ENCODE data around the gene DCLK2. TPM values are rescaled to one million over a fixed set of nuclear protein-coding genes. Genes with fewer than 3 reads are reported as not detected.

DCLK2 gene
- total and polyA plus RNA-seq, 2 of the 8 experiments (the other 6 are each of a cell fraction or from before 2014, with no cell fraction given), result 0.32 to 0.37 TPM

GRCh38 chr4:150115851-150116250 is 37.6 kb downstream of the DCLK2 start:
- no peak overlapping the region for H2BK5ac ChIP-seq (ENCODE audit: low read depth, low read length)
- no peak overlapping the region for H3K27ac ChIP-seq (ENCODE audit: low read depth, low read length)
- no peak overlapping the region for H2BK15ac ChIP-seq (ENCODE audit: low read length)
- 86% methylated on average over 2 of the region's 2 CpGs; no CpG with 5 or more reads in 1 of the 2 experiments for WGBS, 2 experiments (ENCODE audit: extremely low coverage in 1 of 2, insufficient coverage in 1 of 2, insufficient read length in 1 of 2, insufficient replicate concordance in 2 of 2, low coverage in 1 of 2, low lambda C conversion rate in 2 of 2, missing lambda C conversion rate in 1 of 2)
- no peak overlapping the region for H2BK12ac ChIP-seq (ENCODE audit: low read depth, low read length)
- no peak overlapping the region for H3K18ac ChIP-seq (ENCODE audit: extremely low read depth, low read length)
- DNase-seq (ENCODE audit: low read depth in 1 of 2, low spot score in 2 of 2), result no peak
- no peaks in the 10 kb centered on the region for H3K23me2 ChIP-seq (ENCODE audit: low read depth, low read length)
- H3K36me3 ChIP-seq (ENCODE audit: control insufficient read depth in 2 of 4, insufficient read depth in 4 of 4, low read length in 3 of 4), result no peaks in the 10 kb centered on the region
- no peak overlapping the region for H3K14ac ChIP-seq (ENCODE audit: insufficient read length)
- no peaks in the 10 kb centered on the region for H3K9me3 ChIP-seq (ENCODE audit: insufficient read depth in 2 of 2, low read depth in 1 of 2, low read length in 1 of 2)
- H2AFZ ChIP-seq (ENCODE audit: low read length), result no peak overlapping the region
- no peak overlapping the region for H3K23ac ChIP-seq (ENCODE audit: insufficient read length)
- H4K91ac ChIP-seq (replicated peaks; ENCODE audit: insufficient read length, low read length), result no peak overlapping the region
- no peak overlapping the region for H4K5ac ChIP-seq (ENCODE audit: insufficient read length, low read depth, low read length)
- H3K79me2 ChIP-seq (ENCODE audit: control insufficient read depth in 1 of 2, insufficient read depth in 2 of 2, low read length in 2 of 2), result no peaks in the 10 kb centered on the region
- H2AK5ac ChIP-seq (ENCODE audit: low read depth, low read length), result no peak overlapping the region
- no peak overlapping the region for H3K56ac ChIP-seq (replicated peaks; ENCODE audit: insufficient read length, low read depth, low read length)
- POLR2A ChIA-PET (ENCODE audit: partially characterized antibody), result no interaction called here
- no peak overlapping the region for H2BK20ac ChIP-seq (ENCODE audit: low read length)
- H3K4me2 ChIP-seq (ENCODE audit: insufficient read depth in 1 of 2, low read depth in 2 of 2, low read length in 2 of 2), result no peak overlapping the region
- H4K8ac ChIP-seq (ENCODE audit: extremely low read depth, insufficient read depth, low read length), result no peak overlapping the region
- H3K4ac ChIP-seq (replicated peaks; ENCODE audit: insufficient read length, low read depth, low read length), result no peak overlapping the region
- H4K20me1 ChIP-seq (replicated peaks in 1 of 2; ENCODE audit: control insufficient read depth in 1 of 2, insufficient read depth in 2 of 2, low read length in 2 of 2), result no peaks in the 10 kb centered on the region
- H2BK120ac ChIP-seq (replicated peaks; ENCODE audit: low read depth, low read length), result no peak overlapping the region
- no peak overlapping the region for H3K9ac ChIP-seq (replicated peaks in 1 of 4; ENCODE audit: extremely low read depth in 1 of 4, low read depth in 3 of 4, low read length in 3 of 4)
- H3K27me3 ChIP-seq (replicated peaks in 1 of 4; ENCODE audit: control insufficient read depth in 3 of 4, extremely low read depth in 1 of 4, insufficient read depth in 3 of 4, low read length in 3 of 4), result no peaks in the 10 kb centered on the region
- H3K4me3 ChIP-seq (ENCODE audit: extremely low read depth in 1 of 4, insufficient read depth in 2 of 4, low read depth in 3 of 4, low read length in 4 of 4), result no peak overlapping the region
- CTCF ChIA-PET (ENCODE audit: partially characterized antibody), result interaction anchor here (0.7 to 1.7 kb wide), 5 partner anchors 15 to 219 kb away, joined by 3 to 6 read pairs (median 3); no protein-coding TSS in a partner anchor
- no peaks in the 10 kb centered on the region for H3K79me1 ChIP-seq (ENCODE audit: low read depth, low read length)
- TF ChIP-seq FOSL1 (IDR thresholded peaks at IDR 0.05; ENCODE audit: insufficient read depth, low read depth, low read length), result no peak
- no peak for TF ChIP-seq CBX8 (IDR thresholded peaks at IDR 0.05; ENCODE audit: borderline replicate concordance, low read depth, low read length)
- TF ChIP-seq KDM1A (IDR thresholded peaks at IDR 0.05; ENCODE audit: borderline replicate concordance, low read length), result no peak
- TF ChIP-seq HDAC6 (IDR thresholded peaks at IDR 0.05; ENCODE audit: low read depth, low read length), result no peak
- no peak for TF ChIP-seq SAP30 (IDR thresholded peaks at IDR 0.05; ENCODE audit: insufficient read depth, insufficient replicate concordance, low read length)
- TF ChIP-seq SP4 (IDR thresholded peaks at IDR 0.05; ENCODE audit: low read length), result no peak
- no peak for TF ChIP-seq SIX5 (IDR thresholded peaks at IDR 0.05; ENCODE audit: low read depth, low read length)
- TF ChIP-seq ATF3 (IDR thresholded peaks at IDR 0.05; ENCODE audit: insufficient read depth, low read depth, low read length), result no peak
- no peak for TF ChIP-seq JUN (IDR thresholded peaks at IDR 0.05; ENCODE audit: low read depth, low read length)
- TF ChIP-seq TBP (IDR thresholded peaks at IDR 0.05; ENCODE audit: low read depth, low read length), result no peak
- no peak for FAIRE-seq
- no peaks in the 10 kb centered on the region for H3K4me1 ChIP-seq (replicated peaks in 1 of 4; ENCODE audit: control insufficient read depth in 3 of 4, insufficient read depth in 4 of 4, low read length in 3 of 4)
